Lung microvascular endothelial cell (primary cell): ENCODE measurements around the gene SPATC1L. TPM values are rescaled to one million over a fixed set of nuclear protein-coding genes. Genes with fewer than 3 reads are reported as not detected.
"Not testable (repeated sequence)": the region's sequence is repeated elsewhere in the genome, so short reads cannot be mapped to it uniquely, and the experiment has no call there.

Experiments used
- DNase-seq, 2 donors: peaks; one replicate each; pipeline versions ENCODE4 v3.0.0 to v3.0.0-alpha.2; 2010; ENCODE audit warnings: low read depth in 2 of 2
- total RNA-seq: library from RNA; depleted of rRNA; stranded (reverse); fragments of >200 nt; gene quantifications from 2 replicates; pipeline ENCODE4 v1.2.1, GENCODE V29; 2014

Gene SPATC1L
- total RNA-seq, 1 donor from 2014 or later, result 3.6 TPM

DNA sequence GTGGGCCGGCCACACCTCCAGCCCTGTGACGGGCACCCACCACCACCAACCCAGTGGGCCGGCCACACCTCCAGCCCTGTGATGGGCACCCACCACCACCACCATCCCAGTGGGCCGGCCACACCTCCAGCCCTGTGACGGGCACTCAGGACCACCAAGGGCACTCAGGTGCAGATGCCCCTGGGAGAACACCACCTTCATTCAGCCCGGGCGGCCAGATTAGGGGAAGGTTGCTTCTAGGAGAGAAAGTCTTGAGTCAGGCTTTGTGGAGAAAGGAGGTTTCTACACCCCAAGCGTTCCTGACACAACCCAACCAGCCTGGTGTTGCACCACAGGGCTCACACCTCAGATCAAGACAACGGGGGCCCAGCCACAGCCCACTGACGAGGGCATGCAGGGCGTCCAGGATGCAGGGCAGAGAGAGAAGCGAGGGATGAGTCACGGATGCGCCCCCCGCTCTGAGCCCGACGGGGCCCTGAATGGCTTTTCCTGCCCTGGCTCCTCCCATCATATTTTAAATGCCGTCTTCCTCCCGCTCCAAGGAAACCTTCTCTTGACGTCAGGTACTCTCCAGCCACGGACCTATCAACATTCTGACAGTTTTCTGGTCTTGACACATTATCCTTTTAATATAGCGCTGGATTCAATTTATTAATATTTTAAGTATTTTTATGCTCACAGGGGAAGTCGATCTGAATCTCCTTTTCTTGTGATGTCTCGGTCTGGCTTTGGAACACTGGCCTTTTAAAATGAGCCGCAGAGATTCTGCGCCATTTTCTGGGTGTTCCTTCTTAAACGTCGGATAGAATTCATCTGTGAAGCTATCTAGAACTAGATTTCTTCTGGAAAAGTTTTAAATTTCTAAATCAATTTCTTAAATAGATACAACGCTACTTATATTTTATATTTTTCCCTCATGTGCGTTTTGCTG, 631 bp upstream of the SPATC1L start:
- DNase-seq, result peak; percentile 24 to 89

DNA sequence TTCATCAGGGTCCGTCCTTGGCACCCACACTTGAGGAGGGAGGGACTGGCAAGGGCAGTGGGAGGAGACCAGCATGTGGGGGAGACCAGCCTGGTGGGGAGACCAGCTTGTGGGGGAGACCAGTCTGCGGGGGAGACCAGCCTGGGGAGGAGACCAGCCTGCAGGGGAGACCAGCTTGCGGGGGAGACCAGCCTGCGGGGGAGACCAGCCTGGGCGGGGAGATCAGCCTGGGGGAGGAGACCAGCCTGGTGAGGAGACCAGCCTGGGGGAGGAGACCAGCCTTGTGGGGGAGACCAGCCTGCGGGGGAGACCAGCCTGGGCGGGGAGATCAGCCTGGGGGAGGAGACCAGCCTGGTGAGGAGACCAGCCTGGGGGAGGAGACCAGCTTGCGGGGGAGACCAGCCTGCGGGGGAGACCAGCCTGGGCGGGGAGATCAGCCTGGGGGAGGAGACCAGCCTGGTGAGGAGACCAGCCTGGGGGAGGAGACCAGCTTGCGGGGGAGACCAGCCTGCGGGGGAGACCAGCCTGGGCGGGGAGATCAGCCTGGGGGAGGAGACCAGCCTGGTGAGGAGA, 836 bp downstream of the SPATC1L start:
- not testable (repeated sequence) for DNase-seq

DNA sequence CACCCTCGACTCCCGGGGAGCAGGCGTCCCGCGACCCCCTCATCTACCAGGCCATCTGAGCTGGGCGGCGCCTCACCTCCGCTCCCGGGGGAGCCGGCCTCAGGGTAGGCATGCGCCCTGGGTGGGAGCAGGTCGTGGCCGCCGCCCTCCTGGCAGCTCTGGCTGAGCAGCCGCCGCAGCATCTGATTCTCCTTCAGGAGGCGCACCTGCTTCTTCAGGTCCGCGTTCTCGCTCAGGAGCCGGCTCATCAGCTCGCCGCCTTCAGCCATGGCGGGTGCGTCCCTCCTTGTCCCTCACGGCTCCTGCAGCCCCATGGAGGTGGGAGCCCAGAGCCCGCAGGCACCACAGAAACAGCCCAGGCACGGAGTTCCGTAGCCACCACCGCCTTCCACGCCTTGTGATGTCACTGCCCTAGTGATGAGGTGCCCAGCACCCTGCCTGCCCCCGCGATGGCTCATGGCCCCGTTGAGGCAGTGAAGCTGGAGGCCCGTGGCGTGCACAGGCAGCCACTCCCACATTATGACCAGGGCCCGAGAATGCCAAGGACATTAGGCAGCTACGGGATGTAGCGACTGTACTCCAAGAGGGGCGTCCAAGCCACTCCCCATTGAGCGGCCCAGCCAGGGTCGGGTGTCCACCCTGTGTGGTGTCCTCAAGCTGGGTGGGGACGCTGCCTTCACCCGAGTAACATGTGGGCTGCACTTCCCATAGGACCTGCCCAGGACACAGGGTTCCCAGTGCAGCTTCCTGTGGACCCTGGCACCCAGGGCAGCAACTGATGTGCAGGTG, 1.5 kb downstream of the SPATC1L start:
- no peak for DNase-seq

DNA sequence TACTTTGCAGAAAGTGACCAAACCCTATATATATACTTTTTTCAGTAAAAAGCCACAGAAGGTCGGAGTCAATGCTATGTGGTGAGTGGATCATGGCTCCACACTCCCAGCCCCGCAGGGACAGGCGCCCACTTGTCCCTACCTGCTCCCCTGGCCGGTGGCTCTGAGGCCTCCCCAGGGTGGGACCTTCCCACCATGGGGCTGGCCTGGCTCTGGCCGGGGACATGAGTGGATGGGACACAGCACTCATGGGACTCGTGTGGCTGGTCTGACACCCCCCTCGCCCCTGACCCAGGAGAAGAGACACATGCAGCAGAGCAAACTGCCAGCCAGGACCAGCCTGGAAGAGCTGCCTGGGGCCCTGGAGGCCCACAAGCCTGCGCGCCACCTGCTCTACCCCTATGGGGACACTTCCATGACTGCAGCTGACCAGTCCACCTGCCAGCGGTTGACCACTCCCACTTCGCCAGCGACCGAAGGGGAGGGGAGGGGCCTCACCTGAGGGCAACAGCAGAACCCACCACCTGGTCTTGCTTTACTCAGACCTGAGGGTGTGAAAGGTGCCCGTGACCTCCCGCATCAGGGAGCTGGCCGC, 2.2 kb downstream of the SPATC1L start:
- DNase-seq, result no peak

DNA sequence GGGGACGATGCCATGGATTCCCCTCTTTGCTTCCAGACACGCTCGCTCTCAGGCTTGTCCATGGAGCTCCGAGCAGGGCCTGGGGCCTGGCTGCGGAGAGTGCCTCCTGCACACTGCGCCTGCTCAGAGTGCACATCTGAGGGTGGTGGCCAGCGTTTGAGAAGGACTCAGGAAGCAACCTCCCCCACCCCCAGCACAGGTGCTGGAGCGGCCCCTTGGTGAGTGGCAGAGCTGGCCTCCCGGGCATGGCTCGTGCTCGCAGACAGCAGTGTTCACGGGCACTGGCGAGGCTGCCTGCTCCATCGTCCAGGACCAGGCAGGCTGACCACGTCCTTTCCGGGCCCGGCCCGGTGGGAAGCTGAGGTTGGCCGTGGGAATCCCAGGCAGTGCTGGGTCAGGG, 2.8 kb downstream of the SPATC1L start:
- DNase-seq, result no peak

DNA sequence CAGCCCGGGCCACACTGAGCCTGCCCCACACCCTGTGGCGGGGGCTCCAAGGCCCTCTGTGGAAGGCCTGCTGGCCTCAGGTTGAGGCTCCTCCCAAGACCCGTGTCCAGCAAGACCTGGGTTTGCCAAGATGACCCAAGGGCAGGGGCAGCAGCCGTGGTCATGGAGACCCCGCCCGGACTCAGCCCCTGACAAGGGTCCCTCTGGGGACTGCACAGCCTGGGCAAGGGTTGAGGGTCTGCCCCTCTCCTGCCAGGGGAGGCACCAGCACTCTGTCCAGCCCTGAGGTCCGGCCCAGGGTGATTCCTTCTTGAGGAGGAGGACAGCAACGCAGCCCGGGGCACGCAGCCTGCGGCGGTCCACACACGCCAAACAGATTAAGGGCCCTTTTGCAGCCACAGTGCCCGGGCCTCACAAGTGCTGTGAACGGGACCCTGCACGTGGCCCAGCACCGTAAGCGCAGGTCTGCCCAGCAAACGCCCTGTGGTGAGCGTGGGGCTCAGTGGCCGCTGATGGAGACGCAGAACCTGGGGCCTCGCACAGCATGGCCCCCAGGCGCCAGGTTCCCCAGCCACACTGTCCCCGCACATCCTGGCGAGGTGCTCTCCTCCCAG, 3.4 kb downstream of the SPATC1L start:
- no peak for DNase-seq

DNA sequence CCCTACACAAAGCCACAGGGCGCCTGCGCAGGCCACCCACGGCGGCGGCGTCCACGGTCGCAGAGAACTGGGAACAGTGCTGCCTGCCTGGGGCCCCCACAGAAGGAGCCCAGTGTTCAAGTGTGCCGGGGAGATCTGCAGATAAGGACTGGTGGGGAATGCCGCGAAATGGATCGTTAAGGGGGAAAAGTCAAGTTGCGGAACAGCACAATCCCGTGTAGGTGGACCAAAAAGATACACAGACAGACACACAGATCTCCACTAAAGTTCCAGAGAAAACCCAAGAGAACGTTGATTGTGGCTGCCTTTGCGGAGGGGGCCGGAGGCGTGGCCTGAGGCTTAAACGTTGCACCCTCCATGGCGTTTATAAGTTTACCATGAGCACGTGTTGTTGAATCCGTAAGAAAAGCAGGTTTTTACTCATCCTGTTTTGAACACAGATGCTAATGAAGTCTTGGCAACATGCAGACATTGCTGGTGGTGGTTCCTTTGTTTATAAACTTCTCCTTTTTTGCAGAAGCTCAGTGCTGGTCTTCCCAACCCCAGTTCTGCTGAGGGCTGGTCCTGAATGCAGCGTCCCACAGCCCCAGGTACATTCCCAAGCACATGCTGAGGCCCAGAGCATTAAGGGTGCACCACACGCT, 4.1 kb downstream of the SPATC1L start:
- DNase-seq, result no peak

DNA sequence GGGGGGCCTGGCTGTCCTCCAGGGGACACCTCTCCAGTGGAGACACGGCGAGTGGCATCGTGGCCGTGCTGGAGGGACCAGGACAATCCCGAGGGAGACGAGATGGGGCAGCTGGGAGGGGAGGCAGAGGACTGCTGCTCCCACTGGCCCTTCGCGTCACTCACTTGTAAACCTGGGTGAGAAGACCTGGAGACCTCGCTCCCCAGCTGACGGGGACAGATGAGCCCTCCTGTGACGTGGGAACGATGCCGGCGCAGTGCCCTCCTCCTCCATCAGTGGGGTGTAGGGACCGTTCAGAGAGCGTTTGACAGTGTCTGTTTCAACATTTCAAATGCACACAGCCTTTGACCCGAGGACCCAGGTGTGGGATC, 4.6 kb downstream of the SPATC1L start:
- DNase-seq, result no peak

DNA sequence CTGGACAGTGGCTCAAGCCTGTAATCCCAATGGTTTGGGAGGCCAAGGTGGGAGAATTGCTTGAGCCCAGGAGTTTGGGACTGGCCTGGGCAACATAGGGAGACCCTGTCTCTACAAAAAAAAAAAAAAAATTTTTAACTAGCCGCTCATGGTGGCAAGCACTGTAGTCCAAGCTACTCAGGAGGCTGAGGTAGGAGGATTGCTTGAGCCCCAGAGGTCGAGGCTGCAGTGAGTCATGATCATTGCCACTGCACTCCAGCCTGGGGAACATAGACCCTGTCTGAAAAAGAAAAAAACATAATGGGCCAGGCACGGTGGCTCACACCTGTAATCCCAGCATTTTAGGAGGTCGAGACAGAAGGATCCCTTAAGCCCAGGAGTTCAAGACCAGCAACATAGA, 5.3 kb downstream of the SPATC1L start:
- DNase-seq, result no peak

DNA sequence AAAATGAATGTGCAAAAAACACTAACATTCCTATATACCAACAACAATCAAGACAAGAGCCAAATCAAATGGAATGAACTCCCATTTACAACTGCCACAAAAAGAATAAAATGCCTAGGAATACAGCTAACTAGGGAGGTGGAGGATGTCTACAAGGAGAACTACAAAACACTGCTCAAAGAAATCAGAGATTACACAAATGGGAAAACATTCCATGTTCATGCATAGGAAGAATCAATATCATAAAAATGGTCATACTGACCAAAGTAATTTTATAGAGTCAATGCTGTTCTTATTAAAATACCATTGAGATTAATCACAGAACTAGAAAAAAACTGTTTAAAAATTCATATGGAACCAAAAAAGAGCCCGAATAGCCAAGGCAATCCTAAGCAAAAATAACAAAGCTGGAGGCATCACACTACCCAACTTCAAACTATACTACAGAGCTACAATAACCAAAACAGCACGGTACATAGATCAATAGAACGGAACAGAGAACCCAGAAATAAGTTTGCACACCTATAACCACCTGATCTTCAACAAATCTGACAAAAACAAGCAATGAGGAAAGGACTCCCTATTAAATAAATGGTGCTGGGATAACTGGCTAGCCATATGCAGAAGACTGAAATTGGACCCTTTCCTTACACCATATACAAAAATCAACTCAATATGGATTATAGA, 7.7 kb downstream of the SPATC1L start:
- not testable (repeated sequence) for DNase-seq

DNA sequence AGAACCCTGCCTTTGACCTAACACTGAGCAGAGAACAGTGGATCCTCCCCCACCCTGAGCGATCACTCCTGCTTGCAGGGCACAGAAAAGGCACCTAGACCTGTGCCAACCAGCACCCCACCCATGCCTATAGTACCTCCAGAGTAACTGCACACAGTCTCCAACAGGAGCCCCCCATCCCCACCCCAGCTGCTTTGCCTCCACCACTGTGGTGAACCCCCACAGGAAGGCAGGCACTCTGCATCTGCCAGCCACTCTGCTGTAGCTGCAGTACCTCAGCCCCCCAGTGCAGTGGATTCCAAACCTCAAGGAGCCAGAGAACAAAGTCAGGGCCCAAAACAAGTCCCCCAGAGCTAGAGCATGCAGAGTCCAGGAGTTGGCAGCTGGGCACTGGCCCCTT, 10.7 kb downstream of the SPATC1L start:
- no peak for DNase-seq

DNA sequence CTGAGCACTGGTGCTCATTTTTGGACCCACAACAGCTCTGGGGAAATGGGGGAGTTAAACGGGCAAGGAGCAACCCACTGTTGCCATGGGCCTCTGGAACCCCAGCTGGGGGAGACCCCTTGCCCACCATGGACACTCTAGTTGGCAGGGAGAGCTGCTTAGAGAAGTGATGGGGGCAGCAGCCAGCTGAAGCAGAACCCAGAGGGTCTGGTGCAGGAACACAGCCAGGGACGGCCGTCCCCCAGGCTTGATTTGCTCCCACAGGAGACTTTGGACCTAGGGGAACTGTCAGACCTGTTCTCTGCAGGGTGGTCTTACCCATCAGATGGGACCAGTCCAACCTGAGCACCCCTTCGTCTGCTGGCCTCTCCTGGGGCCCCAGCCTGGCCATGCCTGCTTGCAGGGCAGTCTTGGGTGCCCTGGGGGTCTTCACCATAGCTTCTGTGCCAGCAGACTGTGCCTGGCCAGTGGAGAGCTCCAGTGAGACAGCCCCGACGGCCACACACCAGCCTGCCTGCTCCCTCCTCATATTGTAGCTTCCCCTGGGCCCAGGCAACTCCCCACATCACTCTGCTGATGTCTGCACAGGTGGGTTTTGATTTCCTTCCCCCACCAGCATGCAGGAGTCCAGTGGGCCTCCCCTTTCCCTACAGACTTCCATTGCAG, 11.3 kb downstream of the SPATC1L start:
- DNase-seq, result no peak

DNA sequence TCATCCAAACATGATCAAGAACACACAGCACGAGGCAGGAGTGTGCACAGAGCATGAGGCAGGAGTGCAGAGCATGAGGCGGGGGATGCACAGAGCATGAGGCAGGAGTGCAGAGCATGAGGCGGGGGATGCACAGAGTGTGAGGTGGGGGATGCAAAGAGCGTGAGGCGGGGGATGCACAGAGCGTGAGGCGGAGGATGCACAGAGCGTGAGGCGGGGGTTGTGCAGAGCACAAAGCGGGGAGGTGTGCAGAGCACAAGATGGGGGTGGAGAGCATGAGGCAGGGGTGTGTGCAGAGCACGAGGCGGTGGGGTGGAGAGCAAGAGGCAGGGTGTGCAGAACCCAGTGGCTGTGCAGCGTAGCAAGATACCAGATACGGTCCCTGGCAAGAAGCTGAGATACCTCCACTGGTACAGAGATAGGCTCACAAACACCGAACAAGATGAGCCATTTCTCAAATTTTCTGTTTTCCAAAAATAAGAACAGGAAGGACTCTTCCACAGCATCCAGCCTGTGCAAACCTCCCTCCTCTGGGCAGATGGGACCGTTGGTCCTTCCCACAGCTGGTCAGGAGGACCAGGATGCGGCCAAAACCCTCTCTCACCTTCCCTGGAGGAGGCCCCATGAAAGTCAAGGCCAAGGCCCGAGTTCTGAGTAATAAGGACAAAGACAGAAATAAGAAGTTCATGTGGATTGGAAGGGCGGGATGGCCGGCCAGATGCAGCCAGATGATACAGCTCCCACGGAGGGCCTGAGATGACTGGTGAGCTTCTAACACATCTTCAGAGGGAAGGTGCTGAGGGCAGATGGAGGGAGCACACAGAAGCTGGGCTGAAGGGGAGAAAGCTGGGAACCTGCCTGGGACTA, 12.0 kb downstream of the SPATC1L start:
- no peak for DNase-seq

DNA sequence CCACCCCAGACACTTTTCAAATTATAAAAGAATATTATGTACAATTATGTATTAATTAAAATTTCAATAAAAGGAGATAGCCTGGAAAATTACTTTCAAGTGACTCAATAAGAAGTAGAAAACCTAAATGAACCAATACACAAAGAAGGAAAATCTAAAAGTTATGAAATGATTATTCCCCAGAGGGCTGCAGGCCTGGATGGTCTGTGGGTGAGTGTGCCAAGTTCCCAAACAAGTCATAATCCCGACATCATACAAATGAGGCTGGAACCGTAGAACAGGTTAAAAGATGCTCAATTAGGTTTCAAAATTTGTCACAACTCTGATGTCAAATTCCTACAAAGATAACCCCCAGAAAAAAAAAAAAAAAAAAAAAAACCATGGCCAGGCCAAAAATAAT, 12.7 kb downstream of the SPATC1L start:
- no peak for DNase-seq

DNA sequence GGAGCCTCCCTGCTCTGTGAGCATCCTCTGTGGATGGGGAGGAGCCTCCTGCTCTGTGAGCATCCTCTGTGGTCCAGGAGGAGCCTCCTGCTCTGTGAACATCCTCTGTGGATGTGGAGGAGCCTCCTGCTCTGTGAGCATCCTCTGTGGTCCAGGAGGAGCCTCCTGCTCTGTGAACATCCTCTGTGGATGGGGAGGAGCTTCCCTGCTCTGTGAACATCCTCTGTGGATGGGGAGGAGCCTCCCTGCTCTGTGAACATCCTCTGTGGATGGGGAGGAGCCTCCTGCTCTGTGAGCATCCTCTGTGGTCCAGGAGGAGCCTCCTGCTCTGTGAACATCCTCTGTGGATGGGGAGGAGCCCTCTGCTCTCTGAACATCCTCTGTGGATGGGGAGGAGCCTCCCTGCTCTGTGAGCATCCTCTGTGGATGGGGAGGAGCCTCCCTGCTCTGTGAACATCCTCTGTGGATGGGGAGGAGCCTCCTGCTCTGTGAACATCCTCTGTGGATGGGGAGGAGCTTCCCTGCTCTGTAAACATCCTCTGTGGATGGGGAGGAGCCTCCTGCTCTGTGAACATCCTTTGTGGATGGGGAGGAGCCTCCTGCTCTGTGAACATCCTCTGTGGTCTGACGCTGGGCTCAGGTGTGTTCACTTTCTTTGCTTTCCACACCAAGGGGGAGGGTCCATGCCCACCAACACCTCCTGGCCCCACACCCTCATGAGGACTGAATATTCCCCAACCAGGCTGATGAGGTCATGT, 13.6 kb downstream of the SPATC1L start:
- DNase-seq, result not testable (repeated sequence)

DNA sequence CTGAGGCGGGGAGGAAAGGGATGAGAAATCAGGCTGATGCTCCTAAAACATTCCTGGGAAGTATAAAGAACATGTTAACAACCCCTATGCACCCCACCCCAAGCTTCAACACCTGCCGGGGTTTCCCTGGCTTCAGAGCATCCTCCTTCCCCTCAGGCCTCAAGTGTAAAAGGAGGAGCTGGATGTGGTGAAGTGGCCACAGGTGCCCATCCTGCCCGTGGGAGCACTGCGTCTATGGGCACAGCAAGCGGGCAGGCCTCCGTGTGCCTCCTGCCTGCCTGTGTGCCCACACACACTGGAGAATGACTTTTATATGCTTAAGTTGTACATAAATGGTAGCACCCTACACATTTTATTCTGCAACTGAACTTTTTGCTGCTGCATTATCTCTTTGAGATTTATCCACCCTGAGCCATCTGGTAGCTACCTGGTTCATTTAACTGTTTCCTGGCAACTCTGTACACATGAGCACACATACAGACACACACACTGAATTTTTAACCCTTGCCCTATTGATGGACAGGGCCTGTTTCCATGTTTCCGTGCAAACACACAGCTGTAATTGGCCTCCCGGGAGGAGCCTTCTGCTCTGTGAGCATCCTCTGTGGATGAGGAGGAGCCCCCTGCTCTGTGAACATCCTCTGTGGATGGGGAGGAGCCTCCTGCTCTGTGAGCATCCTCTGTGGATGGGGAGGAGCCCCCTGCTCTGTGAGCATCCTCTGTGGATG, 15.4 kb downstream of the SPATC1L start:
- DNase-seq, result no peak

DNA sequence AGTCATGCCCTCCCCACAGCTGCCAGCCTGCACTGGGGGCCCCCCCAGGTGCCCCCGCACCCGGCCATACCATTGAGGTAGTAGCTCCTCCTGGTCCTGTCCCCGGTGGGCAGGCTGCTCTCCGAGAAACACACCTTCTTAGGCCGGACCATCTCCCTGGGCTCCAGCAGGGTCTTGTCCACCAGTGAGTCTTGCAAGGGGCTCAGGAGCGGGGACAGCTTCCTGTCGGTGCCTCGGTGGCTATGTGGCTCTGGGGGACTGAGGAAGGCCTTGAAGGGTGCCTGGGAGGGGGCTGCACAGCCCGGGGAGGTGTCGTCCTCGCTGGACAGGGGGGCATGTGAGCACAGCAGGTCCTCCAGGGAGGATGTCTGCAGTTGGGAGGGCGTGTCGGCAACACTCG, 16.0 kb downstream of the SPATC1L start:
- no peak for DNase-seq
